Ectodermal cell (in vitro differentiated cells): Measurements from ENCODE around the gene DCLK1.

ENCODE experiments used
- H3K27ac ChIP-seq: 2 replicates; pipeline ENCODE4 v1.7.0; 2013; ENCODE audit warnings: mild to moderate bottlenecking, low read depth, low read length; ENCODE audit not compliant: insufficient read depth, poor library complexity, severe bottlenecking
- H3K27me3 ChIP-seq: 2 replicates; pipeline ENCODE4 v1.7.0; 2013; ENCODE audit warnings: mild to moderate bottlenecking, low read length; ENCODE audit not compliant: insufficient read depth, control insufficient read depth, poor library complexity, severe bottlenecking
- H3K36me3 ChIP-seq: one replicate; pipeline ENCODE4 v1.7.0; 2013; ENCODE audit warnings: low read length; ENCODE audit not compliant: control insufficient read depth, insufficient read depth
- H3K4me1 ChIP-seq: one replicate; pipeline ENCODE4 v1.7.0; 2013; ENCODE audit warnings: low read length; ENCODE audit not compliant: control insufficient read depth, insufficient read depth
- H3K4me3 ChIP-seq: 2 replicates; pipeline ENCODE4 v1.7.0; 2013; ENCODE audit warnings: low read depth, low read length, control low read depth; ENCODE audit not compliant: insufficient read depth
- H3K9me3 ChIP-seq: 2 replicates; pipeline ENCODE4 v1.7.0; 2013; ENCODE audit warnings: mild to moderate bottlenecking, low read length, moderate library complexity; ENCODE audit not compliant: control insufficient read depth
- WGBS, 2 experiments: methylation state at CpG; one replicate each; pipeline ENCODE4 v1.1.7; 2013; ENCODE audit warnings: missing lambda C conversion rate in 2 of 2; 5-methylcytosine and 5-hydroxymethylcytosine counted together

Gene DCLK1

GRCh38 chr13:35961461-35962220 is 169.5 kb downstream of the DCLK1 start:
- WGBS, 2 experiments = 92 to 94% methylated on average over 3 to 5 of the region's 5 CpGs
- Histone ChIP-seq H3K4me3 (no peak overlapping the region), H3K4me1 (no peaks in the 10 kb centered on the region), H3K36me3 (no peaks in the 10 kb centered on the region), H3K27ac (no peak overlapping the region), H3K27me3 (no peaks in the 10 kb centered on the region), H3K9me3 (no peaks in the 10 kb centered on the region)

- Histone ChIP-seq H3K27ac (no peak overlapping the region), H3K4me1 (no peaks in the 10 kb centered on the region), H3K4me3 (no peak overlapping the region), H3K27me3 (no peaks in the 10 kb centered on the region), H3K36me3 (no peaks in the 10 kb centered on the region), H3K9me3 (no peaks in the 10 kb centered on the region)
Observed at GRCh38 chr13:35961002-35961401, 170.2 kb downstream of the DCLK1 start.

- WGBS, 2 experiments = 80 to 87% methylated on average over 2 of the region's 2 CpGs
- H3K4me3 ChIP-seq = no peak overlapping the region
Observed at GRCh38 chr13:35957996-35958395, 173.2 kb downstream of the DCLK1 start.

GRCh38 chr13:35957241-35957731 is 173.9 kb downstream of the DCLK1 start:
- 90% methylated on average over 1 of the region's 1 CpG; no CpG with 5 or more reads in 1 of the 2 experiments for WGBS, 2 experiments

More at GRCh38 chr13:35957996-35958395, 173.2 kb downstream of the DCLK1 start:
- no peaks in the 10 kb centered on the region for H3K36me3 ChIP-seq
- no peaks in the 10 kb centered on the region for H3K27me3 ChIP-seq
- no peaks in the 10 kb centered on the region for H3K4me1 ChIP-seq
- H3K9me3 ChIP-seq = no peaks in the 10 kb centered on the region
- no peak overlapping the region for H3K27ac ChIP-seq

GRCh38 chr13:35956074-35956473 is 175.1 kb downstream of the DCLK1 start:
- Histone ChIP-seq H3K36me3 (no peaks in the 10 kb centered on the region), H3K4me1 (no peaks in the 10 kb centered on the region), H3K27ac (no peak overlapping the region), H3K9me3 (no peaks in the 10 kb centered on the region), H3K27me3 (no peaks in the 10 kb centered on the region), H3K4me3 (no peak overlapping the region)

More at GRCh38 chr13:35957241-35957731, 173.9 kb downstream of the DCLK1 start:
- no peaks in the 10 kb centered on the region for H3K4me1 ChIP-seq
- H3K36me3 ChIP-seq = no peaks in the 10 kb centered on the region
- no peaks in the 10 kb centered on the region for H3K9me3 ChIP-seq
- no peak overlapping the region for H3K4me3 ChIP-seq
- H3K27ac ChIP-seq = no peak overlapping the region
- H3K27me3 ChIP-seq = no peaks in the 10 kb centered on the region

GRCh38 chr13:35954207-35954560 is 177.0 kb downstream of the DCLK1 start:
- H3K4me3 ChIP-seq = no peak overlapping the region
- WGBS, 2 experiments = 51 to 64% methylated on average over 2 of the region's 3 CpGs
- H3K27ac ChIP-seq = no peak overlapping the region

GRCh38 chr13:35953537-35954206 is 177.5 kb downstream of the DCLK1 start:
- no peak overlapping the region for H3K4me3 ChIP-seq
- H3K36me3 ChIP-seq = no peaks in the 10 kb centered on the region
- H3K27ac ChIP-seq = no peak overlapping the region
- no peaks in the 10 kb centered on the region for H3K27me3 ChIP-seq
- 21 to 29% methylated on average over 10 to 12 of the region's 12 CpGs for WGBS, 2 experiments
- no peaks in the 10 kb centered on the region for H3K9me3 ChIP-seq
- no peaks in the 10 kb centered on the region for H3K4me1 ChIP-seq

More at GRCh38 chr13:35954207-35954560, 177.0 kb downstream of the DCLK1 start:
- Histone ChIP-seq H3K27me3 (no peaks in the 10 kb centered on the region), H3K9me3 (no peaks in the 10 kb centered on the region), H3K4me1 (no peaks in the 10 kb centered on the region), H3K36me3 (no peaks in the 10 kb centered on the region)

GRCh38 chr13:35947315-35947714 is 183.9 kb downstream of the DCLK1 start:
- 56 to 62% methylated on average over 4 of the region's 4 CpGs for WGBS, 2 experiments
- no peaks in the 10 kb centered on the region for H3K36me3 ChIP-seq
- no peaks in the 10 kb centered on the region for H3K9me3 ChIP-seq
- no peaks in the 10 kb centered on the region for H3K4me1 ChIP-seq
- H3K27me3 ChIP-seq = no peaks in the 10 kb centered on the region
- H3K4me3 ChIP-seq = no peak overlapping the region
- no peak overlapping the region for H3K27ac ChIP-seq

- WGBS, 2 experiments = 93 to 98% methylated on average over 4 of the region's 4 CpGs
- Histone ChIP-seq H3K36me3 (no peaks in the 10 kb centered on the region), H3K9me3 (no peaks in the 10 kb centered on the region), H3K27me3 (no peaks in the 10 kb centered on the region), H3K4me3 (no peak overlapping the region), H3K4me1 (no peaks in the 10 kb centered on the region), H3K27ac (no peak overlapping the region)
Observed at GRCh38 chr13:35945368-35945767, 185.8 kb downstream of the DCLK1 start.

GRCh38 chr13:35941374-35941773 is 189.8 kb downstream of the DCLK1 start:
- Histone ChIP-seq H3K9me3 (no peaks in the 10 kb centered on the region), H3K36me3 (no peaks in the 10 kb centered on the region), H3K27me3 (no peaks in the 10 kb centered on the region), H3K4me1 (no peaks in the 10 kb centered on the region), H3K27ac (no peak overlapping the region), H3K4me3 (no peak overlapping the region)
- WGBS, 2 experiments = 93 to 96% methylated on average over 10 of the region's 10 CpGs
